HL-60 (cell line): ENCODE data around the gene SLC36A1.

Experiments
- CTCF ChIP-seq: IDR thresholded peaks from one replicate; pipeline ENCODE4 v1.5.1; 2011; ENCODE audit warnings: low read length, control low read depth, inconsistent platforms; ENCODE audit not compliant: insufficient read depth
- GABPA ChIP-seq: IDR thresholded peaks from 2 replicates; pipeline ENCODE4 v1.6.1; 2012; ENCODE audit warnings: low read depth
- POLR2AphosphoS5 ChIP-seq: IDR thresholded peaks from 2 replicates; pipeline ENCODE4 v1.6.1; 2012; ENCODE audit warnings: low read depth
- REST ChIP-seq: IDR thresholded peaks from 2 replicates; pipeline ENCODE4 v1.6.1; 2012; ENCODE audit warnings: low read depth; ENCODE audit not compliant: insufficient replicate concordance
- SPI1 ChIP-seq: IDR thresholded peaks from 2 replicates; pipeline ENCODE4 v1.6.1; 2012; ENCODE audit warnings: low read depth, mild to moderate bottlenecking, borderline replicate concordance

GRCh38 chr5:151467576-151467975 is 20.2 kb downstream of the SLC36A1 start:
- TF ChIP-seq CTCF: no peak
- TF ChIP-seq GABPA: no peak
- no peak for TF ChIP-seq POLR2AphosphoS5
- TF ChIP-seq REST: no peak
- TF ChIP-seq SPI1: no peak
